MM.1S (cell line): ENCODE results near the gene DUSP1.

ENCODE experiments used
- DNase-seq: peaks from one replicate; pipeline ENCODE4 v3.0.0-alpha.2; 2015
- H2AFZ ChIP-seq: fragments of 300-600 bp; sonication (generic); 2 replicates; pipeline ENCODE4 v1.6.0; 2016; ENCODE audit warnings: antibody characterized with exemption, low read length
- H3F3A ChIP-seq: fragments of 300-600 bp; sonication (generic); 2 replicates; pipeline ENCODE4 v1.6.1; 2016; ENCODE audit warnings: mild to moderate bottlenecking, antibody characterized with exemption, low read length, moderate library complexity, mixed read lengths; ENCODE audit not compliant: insufficient read depth
- H3K27ac ChIP-seq: fragments of 300-600 bp; sonication (generic); 2 replicates; pipeline ENCODE4 v1.5.1; 2016; ENCODE audit warnings: mild to moderate bottlenecking, low read length
- H3K27me3 ChIP-seq: fragments of 300-600 bp; sonication (generic); replicated peaks from 2 replicates; pipeline ENCODE4 v1.6.0; 2016; ENCODE audit warnings: low read length; ENCODE audit not compliant: insufficient read depth
- H3K36me3 ChIP-seq: fragments of 300-600 bp; sonication (generic); replicated peaks from 2 replicates; pipeline ENCODE4 v1.6.1; 2016; ENCODE audit warnings: mild to moderate bottlenecking, low read length, mixed read lengths; ENCODE audit not compliant: insufficient read depth
- H3K4me1 ChIP-seq: fragments of 300-600 bp; sonication (generic); 2 replicates; pipeline ENCODE4 v1.6.1; 2016; ENCODE audit warnings: low read length, mixed read lengths
- H3K4me2 ChIP-seq: fragments of 300-600 bp; sonication (generic); 2 replicates; pipeline ENCODE4 v1.6.0; 2016; ENCODE audit warnings: low read depth, low read length
- H3K4me3 ChIP-seq: fragments of 300-600 bp; sonication (generic); 2 replicates; pipeline ENCODE4 v1.5.1; 2016; ENCODE audit warnings: low read length, mixed read lengths
- H3K79me2 ChIP-seq: fragments of 300-600 bp; sonication (generic); 2 replicates; pipeline ENCODE4 v1.6.1; 2016; ENCODE audit warnings: mixed run types, low read length, mixed read lengths
- H3K9ac ChIP-seq: fragments of 300-600 bp; sonication (generic); 2 replicates; pipeline ENCODE4 v1.6.1; 2016; ENCODE audit warnings: low read length, mixed read lengths
- H3K9me2 ChIP-seq: fragments of 300-600 bp; sonication (generic); replicated peaks from 2 replicates; pipeline ENCODE4 v1.6.1; 2016; ENCODE audit warnings: mild to moderate bottlenecking, low read length, mixed read lengths; ENCODE audit not compliant: insufficient read depth
- H3K9me3 ChIP-seq: fragments of 300-600 bp; sonication (generic); replicated peaks from 2 replicates; pipeline ENCODE4 v1.6.1; 2016; ENCODE audit warnings: mild to moderate bottlenecking, low read length, mixed read lengths; ENCODE audit not compliant: insufficient read depth
- H4K20me1 ChIP-seq: fragments of 300-600 bp; sonication (generic); 2 replicates; pipeline ENCODE4 v1.6.1; 2016; ENCODE audit warnings: mild to moderate bottlenecking, low read length, moderate library complexity, mixed read lengths; ENCODE audit not compliant: insufficient read depth
- CTCF ChIP-seq: fragments of 300-600 bp; sonication (generic); IDR thresholded peaks from 2 replicates; pipeline ENCODE4 v1.5.1; 2016; ENCODE audit warnings: antibody characterized with exemption, low read length, mixed read lengths
- EZH2 ChIP-seq: fragments of 300-600 bp; sonication (generic); optimal IDR thresholded peaks from 2 replicates; pipeline ENCODE3; 2017; ENCODE audit warnings: low read depth, mild to moderate bottlenecking, antibody characterized with exemption, low read length, mixed read lengths
- EZH2phosphoT487 ChIP-seq: fragments of 300-600 bp; sonication (generic); IDR thresholded peaks from 2 replicates; pipeline ENCODE4 v1.6.1; 2018; ENCODE audit warnings: antibody characterized with exemption, low read length

Gene DUSP1

GRCh38 chr5:172740428-172741205 is 30.4 kb downstream of the DUSP1 start:
- Histone ChIP-seq H3K4me2 (no peak overlapping the region), H3K4me3 (no peak overlapping the region), H3K27me3 (no peaks in the 10 kb centered on the region), H3K27ac (no peak overlapping the region), H3K9me2 (no peaks in the 10 kb centered on the region), H3K9me3 (no peaks in the 10 kb centered on the region), H3K79me2 (no peaks in the 10 kb centered on the region), H3K9ac (no peak overlapping the region), H3K4me1 (no peaks in the 10 kb centered on the region), H4K20me1 (no peaks in the 10 kb centered on the region), H3K36me3 (no peaks in the 10 kb centered on the region), H2AFZ (no peak overlapping the region), H3F3A (no peaks in the 10 kb centered on the region)
- peak; percentile 10 for DNase-seq
- TF ChIP-seq CTCF: no peak
- no peak for TF ChIP-seq EZH2
- TF ChIP-seq EZH2phosphoT487: no peak

DNA sequence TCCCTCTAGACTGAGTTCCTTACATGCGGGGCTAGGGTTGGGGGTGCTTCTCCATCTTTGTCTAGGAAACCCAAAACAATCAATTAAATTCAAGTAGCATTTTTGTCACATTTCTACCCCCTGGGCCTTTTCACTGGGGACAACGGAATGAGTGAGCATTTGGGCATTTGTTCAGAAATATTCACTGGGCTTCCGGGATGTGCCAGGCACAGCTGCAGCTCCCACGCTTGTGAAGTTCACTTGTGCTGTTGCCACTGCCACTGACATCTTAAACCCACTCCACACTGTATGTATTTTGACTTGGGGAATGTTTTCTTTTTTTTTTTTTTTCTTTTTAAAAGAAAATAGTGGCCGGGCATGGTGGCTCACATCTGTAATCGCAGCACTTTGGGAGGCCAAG is 31.6 kb downstream of the DUSP1 start:
- no peaks in the 10 kb centered on the region for H3F3A ChIP-seq
- DNase-seq: no peak
- H3K4me2 ChIP-seq: no peak overlapping the region
- no peak overlapping the region for H3K9ac ChIP-seq
- no peaks in the 10 kb centered on the region for H3K36me3 ChIP-seq
- H3K27me3 ChIP-seq: no peaks in the 10 kb centered on the region
- no peaks in the 10 kb centered on the region for H3K9me3 ChIP-seq
- no peak overlapping the region for H2AFZ ChIP-seq
- H3K79me2 ChIP-seq: no peaks in the 10 kb centered on the region
- H3K9me2 ChIP-seq: no peaks in the 10 kb centered on the region
- no peak overlapping the region for H3K27ac ChIP-seq
- no peaks in the 10 kb centered on the region for H4K20me1 ChIP-seq
- H3K4me3 ChIP-seq: no peak overlapping the region
- TF ChIP-seq EZH2 (no peak), CTCF (no peak), EZH2phosphoT487 (no peak)
- no peaks in the 10 kb centered on the region for H3K4me1 ChIP-seq

- no peak for DNase-seq
- H3K27me3 ChIP-seq: no peaks in the 10 kb centered on the region
- no peaks in the 10 kb centered on the region for H3K79me2 ChIP-seq
- H2AFZ ChIP-seq: no peak overlapping the region
- H3K36me3 ChIP-seq: no peaks in the 10 kb centered on the region
- H3K9ac ChIP-seq: no peak overlapping the region
- H3K27ac ChIP-seq: no peak overlapping the region
- H3K4me3 ChIP-seq: no peak overlapping the region
- H3K9me3 ChIP-seq: no peaks in the 10 kb centered on the region
- TF ChIP-seq CTCF (no peak), EZH2phosphoT487 (no peak), EZH2 (no peak)
- no peaks in the 10 kb centered on the region for H3K4me1 ChIP-seq
- H3K4me2 ChIP-seq: no peak overlapping the region
- H3F3A ChIP-seq: no peaks in the 10 kb centered on the region
- no peaks in the 10 kb centered on the region for H4K20me1 ChIP-seq
- H3K9me2 ChIP-seq: no peaks in the 10 kb centered on the region
Observed at GRCh38 chr5:172736508-172737135, 34.4 kb downstream of the DUSP1 start.
